ENCODE data around the gene TBCK. TPM values are rescaled to one million over a fixed set of nuclear protein-coding genes. Genes with fewer than 3 reads are reported as not detected.

Gene TBCK
- total RNA-seq, 2 donors from 2014 or later = 28.8 to 40.0 TPM

GRCh38 chr4:106312997-106313522 is 2.9 kb downstream of the TBCK start:
- Mint-ChIP-seq H3K27ac (peak overlapping the region; percentile 31), H3K4me1 (peaks cover 22% of the 10 kb centered on the region), H3K36me3 (ENCODE audit: low read depth) (peaks cover 14% of the 10 kb centered on the region), H3K4me3 (no peak overlapping the region), H3K27me3 (no peaks in the 10 kb centered on the region), H3K9me3 (no peaks in the 10 kb centered on the region)
- ATAC-seq (replicated peaks) = no peak

- peaks cover 22% of the 10 kb centered on the region for H3K4me1 Mint-ChIP-seq
- H3K4me3 Mint-ChIP-seq = no peak overlapping the region
- H3K9me3 Mint-ChIP-seq = no peaks in the 10 kb centered on the region
- peak overlapping the region; percentile 31 for H3K27ac Mint-ChIP-seq
- H3K27me3 Mint-ChIP-seq = no peaks in the 10 kb centered on the region
- H3K36me3 Mint-ChIP-seq (ENCODE audit: low read depth) = peaks cover 15% of the 10 kb centered on the region
- ATAC-seq (replicated peaks) = no peak
Measured at GRCh38 chr4:106312377-106312776, 3.6 kb downstream of the TBCK start.

GRCh38 chr4:106306561-106306960 is 9.4 kb downstream of the TBCK start:
- Mint-ChIP-seq H3K27ac (no peak overlapping the region), H3K4me1 (peaks cover 14% of the 10 kb centered on the region), H3K4me3 (no peak overlapping the region), H3K27me3 (no peaks in the 10 kb centered on the region), H3K36me3 (ENCODE audit: low read depth) (peaks cover 56% of the 10 kb centered on the region), H3K9me3 (no peaks in the 10 kb centered on the region)
- no peak for ATAC-seq (replicated peaks)

- Mint-ChIP-seq H3K9me3 (no peaks in the 10 kb centered on the region), H3K27me3 (no peaks in the 10 kb centered on the region), H3K27ac (no peak overlapping the region), H3K36me3 (ENCODE audit: low read depth) (peaks cover 60% of the 10 kb centered on the region), H3K4me3 (no peak overlapping the region), H3K4me1 (peaks cover 13% of the 10 kb centered on the region)
- ATAC-seq (replicated peaks) = no peak
Measured at GRCh38 chr4:106305435-106306055, 10.5 kb downstream of the TBCK start.

GRCh38 chr4:106304632-106305031 is 11.4 kb downstream of the TBCK start:
- Mint-ChIP-seq H3K9me3 (no peaks in the 10 kb centered on the region), H3K36me3 (ENCODE audit: low read depth) (peaks cover 67% of the 10 kb centered on the region), H3K27ac (no peak overlapping the region), H3K4me3 (no peak overlapping the region), H3K27me3 (no peaks in the 10 kb centered on the region), H3K4me1 (peaks cover 13% of the 10 kb centered on the region)
- ATAC-seq (replicated peaks) = no peak

GRCh38 chr4:106303548-106304281 is 12.3 kb downstream of the TBCK start:
- no peaks in the 10 kb centered on the region for H3K27me3 Mint-ChIP-seq
- no peak overlapping the region for H3K27ac Mint-ChIP-seq
- H3K36me3 Mint-ChIP-seq (ENCODE audit: low read depth) = peaks cover 70% of the 10 kb centered on the region
- ATAC-seq (replicated peaks) = no peak
- H3K4me3 Mint-ChIP-seq = no peak overlapping the region
- H3K4me1 Mint-ChIP-seq = peaks cover 13% of the 10 kb centered on the region
- no peaks in the 10 kb centered on the region for H3K9me3 Mint-ChIP-seq

- H3K36me3 Mint-ChIP-seq (ENCODE audit: low read depth) = peaks cover 73% of the 10 kb centered on the region
- H3K4me1 Mint-ChIP-seq = peaks cover 9% of the 10 kb centered on the region
- H3K27me3 Mint-ChIP-seq = no peaks in the 10 kb centered on the region
- ATAC-seq (replicated peaks) = no peak
- H3K9me3 Mint-ChIP-seq = no peaks in the 10 kb centered on the region
- no peak overlapping the region for H3K27ac Mint-ChIP-seq
- no peak overlapping the region for H3K4me3 Mint-ChIP-seq
Measured at GRCh38 chr4:106302062-106302438, 14.0 kb downstream of the TBCK start.

- H3K27ac Mint-ChIP-seq = no peak overlapping the region
- no peak for ATAC-seq (replicated peaks)
- peaks cover 9% of the 10 kb centered on the region for H3K4me1 Mint-ChIP-seq
- H3K36me3 Mint-ChIP-seq (ENCODE audit: low read depth) = peaks cover 72% of the 10 kb centered on the region
- no peak overlapping the region for H3K4me3 Mint-ChIP-seq
- no peaks in the 10 kb centered on the region for H3K27me3 Mint-ChIP-seq
- H3K9me3 Mint-ChIP-seq = no peaks in the 10 kb centered on the region
Measured at GRCh38 chr4:106301393-106302061, 14.5 kb downstream of the TBCK start.

- Mint-ChIP-seq H3K27me3 (no peaks in the 10 kb centered on the region), H3K4me3 (no peak overlapping the region), H3K4me1 (peaks cover 9% of the 10 kb centered on the region), H3K36me3 (ENCODE audit: low read depth) (peaks cover 75% of the 10 kb centered on the region), H3K27ac (no peak overlapping the region), H3K9me3 (no peaks in the 10 kb centered on the region)
- ATAC-seq (replicated peaks) = no peak
Measured at GRCh38 chr4:106299977-106300376, 16.0 kb downstream of the TBCK start.

- H3K9me3 Mint-ChIP-seq = no peaks in the 10 kb centered on the region
- ATAC-seq (replicated peaks) = no peak
- peaks cover 9% of the 10 kb centered on the region for H3K4me1 Mint-ChIP-seq
- no peak overlapping the region for H3K4me3 Mint-ChIP-seq
- H3K36me3 Mint-ChIP-seq (ENCODE audit: low read depth) = peaks cover 80% of the 10 kb centered on the region
- H3K27me3 Mint-ChIP-seq = no peaks in the 10 kb centered on the region
- H3K27ac Mint-ChIP-seq = no peak overlapping the region
Measured at GRCh38 chr4:106297245-106298035, 18.6 kb downstream of the TBCK start.

- Mint-ChIP-seq H3K9me3 (no peaks in the 10 kb centered on the region), H3K27ac (no peak overlapping the region), H3K36me3 (ENCODE audit: low read depth) (peaks cover 75% of the 10 kb centered on the region), H3K4me1 (no peaks in the 10 kb centered on the region), H3K4me3 (no peak overlapping the region), H3K27me3 (no peaks in the 10 kb centered on the region)
- ATAC-seq (replicated peaks) = no peak
Measured at GRCh38 chr4:106294062-106294461, 21.9 kb downstream of the TBCK start.

- peaks cover 67% of the 10 kb centered on the region for H3K36me3 Mint-ChIP-seq (ENCODE audit: low read depth)
- no peaks in the 10 kb centered on the region for H3K9me3 Mint-ChIP-seq
- H3K4me3 Mint-ChIP-seq = no peak overlapping the region
- ATAC-seq (replicated peaks) = no peak
- H3K27me3 Mint-ChIP-seq = no peaks in the 10 kb centered on the region
- no peaks in the 10 kb centered on the region for H3K4me1 Mint-ChIP-seq
- no peak overlapping the region for H3K27ac Mint-ChIP-seq
Measured at GRCh38 chr4:106291678-106292077, 24.3 kb downstream of the TBCK start.

- Mint-ChIP-seq H3K27ac (no peak overlapping the region), H3K27me3 (no peaks in the 10 kb centered on the region), H3K9me3 (no peaks in the 10 kb centered on the region), H3K36me3 (ENCODE audit: low read depth) (peaks cover 48% of the 10 kb centered on the region), H3K4me3 (no peak overlapping the region), H3K4me1 (no peaks in the 10 kb centered on the region)
- no peak for ATAC-seq (replicated peaks)
Measured at GRCh38 chr4:106289737-106290136, 26.3 kb downstream of the TBCK start.

GRCh38 chr4:106287353-106287969 is 28.5 kb downstream of the TBCK start:
- H3K27ac Mint-ChIP-seq = no peak overlapping the region
- ATAC-seq (replicated peaks) = no peak
- peaks cover 41% of the 10 kb centered on the region for H3K36me3 Mint-ChIP-seq (ENCODE audit: low read depth)
- no peaks in the 10 kb centered on the region for H3K4me1 Mint-ChIP-seq
- H3K9me3 Mint-ChIP-seq = no peaks in the 10 kb centered on the region
- H3K27me3 Mint-ChIP-seq = no peaks in the 10 kb centered on the region
- no peak overlapping the region for H3K4me3 Mint-ChIP-seq

All from activated T-helper 17 cell treated with anti-CD3 and anti-CD28 coated beads, Interleukin-2, amount 50 U/mL, for 72 hours (primary cell).